ENCODE data around the gene PPP1R12C. TPM values are rescaled to one million over a fixed set of nuclear protein-coding genes. Genes with fewer than 3 reads are reported as not detected.

PPP1R12C gene
- total and polyA plus RNA-seq, 10 of the 15 experiments (the other 5 are each of a cell fraction or from before 2014, with no cell fraction given): 1.4 to 84.7 (median 20.5) TPM

DNA sequence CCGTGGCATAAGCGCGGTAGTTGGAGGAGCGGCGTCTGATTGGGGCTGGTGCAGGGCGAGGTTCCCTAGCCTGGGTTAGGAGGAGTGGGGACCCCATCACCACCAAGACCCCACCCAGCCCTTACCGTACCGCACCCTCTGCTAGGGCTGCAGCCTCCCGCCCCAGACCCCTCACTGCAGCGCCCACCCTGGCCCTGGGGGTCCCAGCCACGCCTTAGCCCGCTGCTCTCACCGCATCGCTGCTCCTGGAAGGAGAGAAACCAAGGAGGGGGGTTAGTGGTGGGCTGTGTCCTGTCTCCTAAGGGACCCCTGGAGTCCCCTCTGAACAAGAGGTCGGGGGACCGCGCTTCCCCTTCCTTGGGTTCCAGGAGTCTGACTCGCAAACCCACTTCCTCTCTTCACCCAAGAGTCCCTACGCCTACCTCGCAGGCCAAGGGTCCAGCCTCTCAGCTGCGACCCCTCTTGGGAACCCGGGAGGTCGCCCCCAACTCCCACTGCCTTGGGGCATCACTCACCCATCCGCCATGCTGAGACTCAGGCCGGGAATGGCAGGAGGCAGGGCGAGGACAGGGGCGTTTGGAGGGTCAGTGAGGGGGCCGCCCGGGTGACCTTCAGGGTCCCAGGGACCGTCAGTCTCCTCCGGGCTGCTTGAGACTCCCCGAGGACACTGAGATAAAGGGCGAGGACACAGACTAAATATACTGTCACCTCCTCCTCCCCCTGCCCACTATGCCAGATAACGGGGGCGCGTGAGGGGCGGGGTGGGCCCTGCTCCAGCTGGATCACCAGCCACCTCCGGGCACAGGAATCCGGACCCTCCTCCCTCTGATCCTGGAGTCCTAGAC, 39.8 kb upstream of the PPP1R12C start, which contains the start of gene TNNI3 (continued):
- TF ChIP-seq, protein P1, sequence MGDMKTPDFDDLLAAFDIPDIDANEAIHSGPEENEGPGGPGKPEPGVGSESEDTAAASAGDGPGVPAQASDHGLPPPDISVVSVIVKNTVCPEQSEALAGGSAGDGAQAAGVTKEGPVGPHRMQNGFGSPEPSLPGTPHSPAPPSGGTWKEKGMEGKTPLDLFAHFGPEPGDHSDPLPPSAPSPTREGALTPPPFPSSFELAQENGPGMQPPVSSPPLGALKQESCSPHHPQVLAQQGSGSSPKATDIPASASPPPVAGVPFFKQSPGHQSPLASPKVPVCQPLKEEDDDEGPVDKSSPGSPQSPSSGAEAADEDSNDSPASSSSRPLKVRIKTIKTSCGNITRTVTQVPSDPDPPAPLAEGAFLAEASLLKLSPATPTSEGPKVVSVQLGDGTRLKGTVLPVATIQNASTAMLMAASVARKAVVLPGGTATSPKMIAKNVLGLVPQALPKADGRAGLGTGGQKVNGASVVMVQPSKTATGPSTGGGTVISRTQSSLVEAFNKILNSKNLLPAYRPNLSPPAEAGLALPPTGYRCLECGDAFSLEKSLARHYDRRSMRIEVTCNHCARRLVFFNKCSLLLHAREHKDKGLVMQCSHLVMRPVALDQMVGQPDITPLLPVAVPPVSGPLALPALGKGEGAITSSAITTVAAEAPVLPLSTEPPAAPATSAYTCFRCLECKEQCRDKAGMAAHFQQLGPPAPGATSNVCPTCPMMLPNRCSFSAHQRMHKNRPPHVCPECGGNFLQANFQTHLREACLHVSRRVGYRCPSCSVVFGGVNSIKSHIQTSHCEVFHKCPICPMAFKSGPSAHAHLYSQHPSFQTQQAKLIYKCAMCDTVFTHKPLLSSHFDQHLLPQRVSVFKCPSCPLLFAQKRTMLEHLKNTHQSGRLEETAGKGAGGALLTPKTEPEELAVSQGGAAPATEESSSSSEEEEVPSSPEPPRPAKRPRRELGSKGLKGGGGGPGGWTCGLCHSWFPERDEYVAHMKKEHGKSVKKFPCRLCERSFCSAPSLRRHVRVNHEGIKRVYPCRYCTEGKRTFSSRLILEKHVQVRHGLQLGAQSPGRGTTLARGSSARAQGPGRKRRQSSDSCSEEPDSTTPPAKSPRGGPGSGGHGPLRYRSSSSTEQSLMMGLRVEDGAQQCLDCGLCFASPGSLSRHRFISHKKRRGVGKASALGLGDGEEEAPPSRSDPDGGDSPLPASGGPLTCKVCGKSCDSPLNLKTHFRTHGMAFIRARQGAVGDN (IDR thresholded peaks at IDR 0.05): no peak
- TF ChIP-seq, protein P2, sequence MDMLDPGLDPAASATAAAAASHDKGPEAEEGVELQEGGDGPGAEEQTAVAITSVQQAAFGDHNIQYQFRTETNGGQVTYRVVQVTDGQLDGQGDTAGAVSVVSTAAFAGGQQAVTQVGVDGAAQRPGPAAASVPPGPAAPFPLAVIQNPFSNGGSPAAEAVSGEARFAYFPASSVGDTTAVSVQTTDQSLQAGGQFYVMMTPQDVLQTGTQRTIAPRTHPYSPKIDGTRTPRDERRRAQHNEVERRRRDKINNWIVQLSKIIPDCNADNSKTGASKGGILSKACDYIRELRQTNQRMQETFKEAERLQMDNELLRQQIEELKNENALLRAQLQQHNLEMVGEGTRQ (IDR thresholded peaks at IDR 0.05; ENCODE audit: borderline replicate concordance, low read depth, low read length): no peak
- TF ChIP-seq GATAD2B (conservative IDR thresholded peaks at IDR 0.05; ENCODE audit: low read depth) (no peak), CHD1 (IDR thresholded peaks at IDR 0.05; ENCODE audit: low read depth, low read length) (no peak), BCL11A (IDR thresholded peaks at IDR 0.05; ENCODE audit: low read depth, low read length) (no peak), KDM1A (IDR thresholded peaks at IDR 0.05; ENCODE audit: borderline replicate concordance) (no peak), SREBF1 (IDR thresholded peaks at IDR 0.05; ENCODE audit: low read length) (no peak)
